IMR-90 (cell line): ENCODE results near the gene CABP4. TPM values are rescaled to one million over a fixed set of nuclear protein-coding genes. Genes with fewer than 3 reads are reported as not detected.

Experiments
- ATAC-seq: fragments of 200-7000 bp; cut with Tn5 transposase; 2 replicates; pipeline ENCODE4 v1.9.1; 2020; ENCODE audit warnings: low read depth, mild to moderate bottlenecking, moderate library complexity
- BruUV-seq: library from RNA; stranded (reverse); fragments of 400-500 nt; replicated peaks from 2 replicates; lab custom pipeline; 2021; lab: Mats Ljungman, UMichigan
- CTCF ChIA-PET: fragments of 300-600 bp; formaldehyde crosslinking; extraction: SDS; loops from one replicate; lab custom pipeline; 2021; ENCODE audit warnings: antibody characterized with exemption; lab: Yijun Ruan, JAX
- POLR2A ChIA-PET: fragments of 300-600 bp; sonication (Branson Sonifier 250); formaldehyde crosslinking; loops from one replicate; lab custom pipeline; 2022; ENCODE audit warnings: antibody characterized with exemption; ENCODE audit not compliant: unreplicated experiment; lab: Charles Lee
- DNase-seq: peaks from one replicate; pipeline ENCODE4 v3.0.0; 2013
- H2AFZ ChIP-seq: replicated peaks from 2 replicates; pipeline ENCODE3; 2013; ENCODE audit warnings: low read length, mild to moderate bottlenecking; ENCODE audit not compliant: poor library complexity
- H2AK5ac ChIP-seq: 2 replicates; pipeline ENCODE4 v1.6.1; 2013; ENCODE audit warnings: low read depth, low read length, inconsistent platforms
- H2AK9ac ChIP-seq: replicated peaks from 2 replicates; pipeline ENCODE3; 2013; ENCODE audit warnings: mild to moderate bottlenecking, low read depth, low read length, moderate library complexity; ENCODE audit not compliant: poor library complexity
- H2BK120ac ChIP-seq: 2 replicates; pipeline ENCODE4 v1.6.1; 2013; ENCODE audit warnings: low read depth, low read length, inconsistent platforms
- H2BK15ac ChIP-seq: 3 replicates; pipeline ENCODE4 v1.6.1; 2013; ENCODE audit warnings: low read depth, low read length, inconsistent platforms
- H2BK20ac ChIP-seq: 2 replicates; pipeline ENCODE4 v1.6.1; 2013; ENCODE audit warnings: low read depth, mild to moderate bottlenecking, inconsistent platforms, low read length, moderate library complexity
- H2BK5ac ChIP-seq: 2 replicates; pipeline ENCODE4 v1.6.1; 2013; ENCODE audit warnings: mild to moderate bottlenecking, low read depth, low read length, inconsistent platforms; ENCODE audit not compliant: poor library complexity, severe bottlenecking
- H3K14ac ChIP-seq: replicated peaks from 2 replicates; pipeline ENCODE4 v1.6.1; 2013; ENCODE audit warnings: low read depth, low read length, inconsistent platforms
- H3K18ac ChIP-seq: 2 replicates; pipeline ENCODE4 v1.6.1; 2013; ENCODE audit warnings: low read depth, low read length, control low read depth
- H3K23ac ChIP-seq: 2 replicates; pipeline ENCODE4 v1.6.1; 2013; ENCODE audit warnings: low read depth, low read length, inconsistent platforms
- H3K27ac ChIP-seq: 2 replicates; pipeline ENCODE4 v1.5.1; 2013; ENCODE audit warnings: mild to moderate bottlenecking, control low read depth, low read length; ENCODE audit not compliant: insufficient read depth
- H3K27me3 ChIP-seq: 2 replicates; pipeline ENCODE4 v1.6.1; 2013; ENCODE audit warnings: low read length; ENCODE audit not compliant: control insufficient read depth, insufficient read depth
- H3K36me3 ChIP-seq: 2 replicates; pipeline ENCODE4 v1.6.1; 2013; ENCODE audit warnings: low read length, mixed read lengths; ENCODE audit not compliant: control insufficient read depth, insufficient read depth
- H3K4ac ChIP-seq: 2 replicates; pipeline ENCODE4 v1.6.1; 2013; ENCODE audit warnings: low read depth, low read length, inconsistent platforms
- H3K4me1 ChIP-seq: 2 replicates; pipeline ENCODE4 v1.6.1; 2013; ENCODE audit warnings: low read length, mixed read lengths; ENCODE audit not compliant: control insufficient read depth, insufficient read depth
- H3K4me2 ChIP-seq: 2 replicates; pipeline ENCODE4 v1.6.1; 2013; ENCODE audit warnings: low read depth, mild to moderate bottlenecking, control low read depth, low read length, moderate library complexity
- H3K4me3 ChIP-seq: 2 replicates; pipeline ENCODE4 v1.5.1; 2013; ENCODE audit warnings: low read depth, mild to moderate bottlenecking, control low read depth, low read length, moderate library complexity; ENCODE audit not compliant: insufficient read depth
- H3K56ac ChIP-seq: 2 replicates; pipeline ENCODE4 v1.6.1; 2013; ENCODE audit warnings: low read length, inconsistent platforms; ENCODE audit not compliant: insufficient read depth; ENCODE audit errors: extremely low read depth
- H3K79me1 ChIP-seq, 2 experiments: 2 replicates each; pipeline ENCODE4 v1.6.1; 2013; ENCODE audit warnings: low read length in 2 of 2, inconsistent platforms in 1 of 2, low read depth in 1 of 2
- H3K9ac ChIP-seq: 2 replicates; pipeline ENCODE4 v1.6.1; 2013; ENCODE audit warnings: low read depth, low read length, control low read depth
- H3K9me1 ChIP-seq: 2 replicates; pipeline ENCODE4 v1.6.1; 2013; ENCODE audit warnings: low read length, inconsistent platforms; ENCODE audit not compliant: insufficient read depth
- H3K9me3 ChIP-seq: 2 replicates; pipeline ENCODE4 v1.6.1; 2013; ENCODE audit warnings: low read length; ENCODE audit not compliant: control insufficient read depth, insufficient read depth
- H4K20me1 ChIP-seq: 2 replicates; pipeline ENCODE4 v1.6.1; 2013; ENCODE audit warnings: low read length, inconsistent platforms; ENCODE audit not compliant: insufficient read depth
- H4K5ac ChIP-seq: 2 replicates; pipeline ENCODE4 v1.6.1; 2013; ENCODE audit warnings: mild to moderate bottlenecking, low read depth, low read length, control low read depth
- H4K8ac ChIP-seq, 2 experiments: 2 replicates each; pipeline ENCODE4 v1.6.1; 2013; ENCODE audit warnings: low read depth in 2 of 2, low read length in 2 of 2, control low read depth in 1 of 2, inconsistent platforms in 1 of 2
- H4K91ac ChIP-seq: 2 replicates; pipeline ENCODE4 v1.6.1; 2013; ENCODE audit warnings: low read depth, low read length, inconsistent platforms; ENCODE audit not compliant: insufficient read depth
- BHLHE40 ChIP-seq: fragments of 150-350 bp; IDR thresholded peaks from 2 replicates; pipeline ENCODE4 v1.6.1; 2016; ENCODE audit warnings: mild to moderate bottlenecking, low read depth, low read length
- CEBPB ChIP-seq: IDR thresholded peaks from 2 replicates; pipeline ENCODE4 v1.6.1; 2012; ENCODE audit warnings: low read depth, low read length, improper control_type of control experiment
- FOS ChIP-seq: fragments of 150-350 bp; IDR thresholded peaks from 2 replicates; pipeline ENCODE4 v1.6.1; 2016; ENCODE audit warnings: low read depth, low read length
- MAZ ChIP-seq: IDR thresholded peaks from 2 replicates; pipeline ENCODE4 v1.6.1; 2012; ENCODE audit warnings: low read depth, mild to moderate bottlenecking, low read length, improper control_type of control experiment, moderate library complexity, borderline replicate concordance
- MXI1 ChIP-seq: IDR thresholded peaks from 2 replicates; pipeline ENCODE4 v1.6.1; 2012; ENCODE audit warnings: low read depth, mild to moderate bottlenecking, low read length, moderate library complexity, borderline replicate concordance
- NFE2L2 ChIP-seq: fragments of 150-350 bp; IDR thresholded peaks from 2 replicates; pipeline ENCODE4 v1.6.1; 2016; ENCODE audit warnings: low read depth, mild to moderate bottlenecking, low read length
- POLR2A ChIP-seq: IDR thresholded peaks from 2 replicates; pipeline ENCODE4 v1.6.1; 2012; ENCODE audit warnings: mild to moderate bottlenecking, low read depth, low read length
- RAD21 ChIP-seq: IDR thresholded peaks from 2 replicates; pipeline ENCODE4 v1.6.1; 2012; ENCODE audit warnings: low read length, improper control_type of control experiment
- RCOR1 ChIP-seq: IDR thresholded peaks from 2 replicates; pipeline ENCODE4 v1.6.1; 2012; ENCODE audit warnings: mild to moderate bottlenecking, low read length, improper control_type of control experiment; ENCODE audit not compliant: insufficient replicate concordance
- RFX5 ChIP-seq: IDR thresholded peaks from 2 replicates; pipeline ENCODE4 v1.8.0; 2012; ENCODE audit warnings: low read depth, mild to moderate bottlenecking, low read length, moderate library complexity
- SMC3 ChIP-seq: fragments of 150-350 bp; IDR thresholded peaks from 2 replicates; pipeline ENCODE4 v1.6.1; 2016; ENCODE audit warnings: low read depth, mild to moderate bottlenecking, antibody characterized with exemption, low read length, moderate library complexity
- USF2 ChIP-seq: fragments of 150-350 bp; IDR thresholded peaks from 2 replicates; pipeline ENCODE4 v1.6.1; 2017; ENCODE audit warnings: mild to moderate bottlenecking, antibody characterized with exemption, low read length, low read depth
- WGBS, 2 experiments: methylation state at CpG; one replicate each; pipeline versions ENCODE4 v1.1.5 to v1.1.7; 2013; ENCODE audit warnings: missing lambda C conversion rate in 2 of 2; ENCODE audit not compliant: insufficient read length in 1 of 2; ENCODE audit errors: extremely low coverage in 2 of 2; 5-methylcytosine and 5-hydroxymethylcytosine counted together
- dilution Hi-C: fragments of 300-500 bp; cut with HindIII; formaldehyde crosslinking; loops from one replicate; pipeline ENCODE4 v1.14.3; 2018; ENCODE audit warnings: low sequenced_read_pairs; ENCODE audit not compliant: unreplicated experiment
- in situ Hi-C: fragments of 300-500 bp; cut with MboI; formaldehyde crosslinking; loops from 3 replicates; pipeline ENCODE4 v1.14.3; 2019; ENCODE audit warnings: low sequenced_read_pairs, inconsistent platforms, mixed read lengths
- intact Hi-C: fragments of 100-400 bp; cut with micrococcal nuclease; formaldehyde crosslinking; loops from 2 replicates; pipeline ENCODE4 v1.10.0; 2022
- polyA plus RNA-seq, 3 experiments: library from polyadenylated mRNA; depleted of rRNA; stranded (reverse); fragments of >200 nt; gene quantifications; 2 replicates each; pipeline ENCODE4 v1.2.3, GENCODE V29; 2012; ENCODE audit warnings: low replicate concordance in 1 of 3
- total RNA-seq: library from RNA; depleted of rRNA; stranded (reverse); fragments of >200 nt; gene quantifications from 2 replicates; pipeline ENCODE4 v1.2.3, GENCODE V29; 2012

Gene CABP4
- total and polyA plus RNA-seq, 2 of the 4 experiments (the other 2 are of a cell fraction): not detected

- no peaks in the 10 kb centered on the region for H3K9me3 ChIP-seq
- H3K4ac ChIP-seq: no peak overlapping the region
- H3K23ac ChIP-seq: no peak overlapping the region
- H3K56ac ChIP-seq: no peak overlapping the region
- POLR2A ChIA-PET: no interaction called here
- no peak for DNase-seq
- intact Hi-C loops (no loop called here), dilution Hi-C loops (no loop called here), in situ Hi-C loops (no loop called here)
- H3K4me3 ChIP-seq: peak overlapping the region; percentile 76; the same call in 1 of the 2 replicates
- H3K9ac ChIP-seq: peak overlapping the region; percentile 39
- no peak overlapping the region for H2BK20ac ChIP-seq
- peak overlapping the region; percentile 94; the same call in 1 of the 2 replicates for H3K4me2 ChIP-seq
- no peaks in the 10 kb centered on the region for H4K20me1 ChIP-seq
- H2AFZ ChIP-seq: peak overlapping the region; percentile 80
- peaks cover 4 to 42% of the 10 kb centered on the region in 2 experiments; a peak in 3 of 4 replicates for H3K79me1 ChIP-seq
- ATAC-seq: no peak
- H4K8ac ChIP-seq: no peak overlapping the region
- H2BK5ac ChIP-seq: no peak overlapping the region
- no peak overlapping the region for H2BK120ac ChIP-seq
- peaks cover 9% of the 10 kb centered on the region for H3K36me3 ChIP-seq
- H2BK15ac ChIP-seq: no peak overlapping the region
- no peak overlapping the region for H4K91ac ChIP-seq
- no peak for TF ChIP-seq POLR2A
- no peak for TF ChIP-seq RAD21
- TF ChIP-seq RFX5: no peak
- no peak for TF ChIP-seq BHLHE40
- no peak for TF ChIP-seq USF2
- TF ChIP-seq CEBPB: no peak
- TF ChIP-seq NFE2L2: no peak
- TF ChIP-seq MAZ: no peak
- TF ChIP-seq RCOR1: no peak
- TF ChIP-seq FOS: no peak
- no peak for TF ChIP-seq SMC3
- TF ChIP-seq MXI1: no peak
- H3K14ac ChIP-seq: no peak overlapping the region
- peaks cover 4% of the 10 kb centered on the region for H3K9me1 ChIP-seq
- no peak overlapping the region; the same call in 1 of the 2 replicates for H3K27ac ChIP-seq
- 87% methylated on average over 4 of the region's 19 CpGs; no CpG with 5 or more reads in 1 of the 2 experiments for WGBS, 2 experiments
- peak overlapping the region; percentile 46 for H2AK9ac ChIP-seq
- CTCF ChIA-PET: no interaction called here
- peaks cover 14% of the 10 kb centered on the region for H3K4me1 ChIP-seq
- H3K18ac ChIP-seq: no peak overlapping the region
- no peaks in the 10 kb centered on the region for H3K27me3 ChIP-seq
- peak overlapping the region; percentile 68 for H2AK5ac ChIP-seq
- H4K5ac ChIP-seq: no peak overlapping the region
- BruUV-seq: no TSS peak
Observed at GRCh38 chr11:67503119-67504004, 48.2 kb downstream of the CABP4 start.
